A549 (cell line): ENCODE results near the gene SORCS3.

Experiments
- CBX2 ChIP-seq: fragments of 200-600 bp; sonication (generic); IDR thresholded peaks from 2 replicates; pipeline ENCODE4 v1.6.1; 2016; ENCODE audit warnings: low read depth, mild to moderate bottlenecking, borderline replicate concordance
- CTCF ChIP-seq: fragments of >200 bp; sonication (Bioruptor Twin); formaldehyde crosslinking; IDR thresholded peaks from 3 replicates; pipeline ENCODE4 v1.5.1; 2016
- EHF ChIP-seq: fragments of 250-450 bp; sonication (Bioruptor Pico); IDR thresholded peaks from 2 replicates; pipeline ENCODE4 v1.5.0; 2020; ENCODE audit warnings: mild to moderate bottlenecking
- EP300 ChIP-seq, 2 experiments: fragments of >200 bp; sonication (Bioruptor Twin); formaldehyde crosslinking; IDR thresholded peaks; 2 replicates in 1 of 2; 3 replicates in 1 of 2; pipeline ENCODE4 v1.6.1; 2016 to 2017
- GATA3 ChIP-seq: IDR thresholded peaks from 2 replicates; pipeline ENCODE4 v1.6.1; 2012; ENCODE audit warnings: borderline replicate concordance
- MAX ChIP-seq: IDR thresholded peaks from 2 replicates; pipeline ENCODE4 v1.6.1; 2012
- MAZ ChIP-seq: fragments of 150-350 bp; IDR thresholded peaks from 2 replicates; pipeline ENCODE4 v1.6.1; 2014; ENCODE audit warnings: antibody characterized with exemption, low read depth, low read length, borderline replicate concordance
- NR3C1 ChIP-seq: fragments of >200 bp; sonication (Bioruptor Twin); formaldehyde crosslinking; IDR thresholded peaks from 3 replicates; pipeline ENCODE4 v1.6.1; 2017
- POLR2A ChIP-seq: IDR thresholded peaks from 2 replicates; pipeline ENCODE4 v1.6.1; 2012; ENCODE audit warnings: mild to moderate bottlenecking, low read length

GRCh38 chr10:105247831-105248499, 606.9 kb downstream of the SORCS3 start:
- TF ChIP-seq CTCF (no peak), MAZ (no peak), POLR2A (no peak), MAX (no peak), NR3C1 (no peak), EHF (CRISPR knock-in tag) (no peak), EP300 (IDR thresholded peaks at IDR 0.05) (no peak), GATA3 (no peak), CBX2 (no peak)
